ENCODE measurements around the gene MRPL39. TPM values are rescaled to one million over a fixed set of nuclear protein-coding genes. Genes with fewer than 3 reads are reported as not detected.

Gene MRPL39
- total RNA-seq, 1 donor from 2014 or later: 32.5 TPM

DNA sequence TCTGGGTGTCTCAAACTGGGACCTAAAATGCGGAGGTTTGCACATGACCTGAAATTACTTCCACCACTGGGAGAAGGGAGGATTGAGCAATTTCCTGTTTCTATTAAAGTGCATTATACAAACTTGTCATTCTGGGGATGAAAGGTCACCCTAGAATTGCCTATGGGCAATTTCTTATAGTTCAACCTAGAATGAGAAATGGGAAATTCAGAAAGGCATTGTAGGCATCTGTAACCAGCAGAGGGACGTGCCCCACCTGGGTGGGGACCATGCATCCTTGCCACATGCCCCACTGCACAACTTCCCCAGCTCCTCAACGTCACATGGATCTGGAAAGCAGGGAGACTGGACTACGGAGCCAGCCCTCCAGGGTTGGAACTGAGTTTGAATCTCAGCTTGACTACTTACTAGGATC lies 47.0 kb downstream of the MRPL39 start:
- Histone ChIP-seq H3K36me3 (ENCODE audit: insufficient read depth, low read length) (peaks cover 9% of the 10 kb centered on the region), H3K79me2 (ENCODE audit: insufficient read depth, low read length) (peaks cover 33% of the 10 kb centered on the region), H3K4me2 (ENCODE audit: low read length) (no peak overlapping the region), H2AFZ (ENCODE audit: low read depth, low read length) (no peak overlapping the region), H3K4me3 (ENCODE audit: insufficient read depth, low read depth, low read length) (no peak overlapping the region), H3K27ac (ENCODE audit: low read depth, low read length) (no peak overlapping the region), H3K9ac (ENCODE audit: low read length) (no peak overlapping the region), H3K9me3 (ENCODE audit: insufficient read depth, low read depth, low read length) (no peaks in the 10 kb centered on the region), H4K20me1 (ENCODE audit: insufficient read depth, low read length) (no peaks in the 10 kb centered on the region), H3K4me1 (ENCODE audit: insufficient read depth, low read length) (peaks cover 21% of the 10 kb centered on the region), H3K27me3 (ENCODE audit: insufficient read depth, low read length) (no peaks in the 10 kb centered on the region)
- peaks cover 5% of the 10 kb centered on the region for H3K36me3 Mint-ChIP-seq (ENCODE audit: low read depth, unreplicated experiment)
- no peaks in the 10 kb centered on the region for H3K27me3 Mint-ChIP-seq (ENCODE audit: low read depth, unreplicated experiment)
- TF ChIP-seq, protein P1, sequence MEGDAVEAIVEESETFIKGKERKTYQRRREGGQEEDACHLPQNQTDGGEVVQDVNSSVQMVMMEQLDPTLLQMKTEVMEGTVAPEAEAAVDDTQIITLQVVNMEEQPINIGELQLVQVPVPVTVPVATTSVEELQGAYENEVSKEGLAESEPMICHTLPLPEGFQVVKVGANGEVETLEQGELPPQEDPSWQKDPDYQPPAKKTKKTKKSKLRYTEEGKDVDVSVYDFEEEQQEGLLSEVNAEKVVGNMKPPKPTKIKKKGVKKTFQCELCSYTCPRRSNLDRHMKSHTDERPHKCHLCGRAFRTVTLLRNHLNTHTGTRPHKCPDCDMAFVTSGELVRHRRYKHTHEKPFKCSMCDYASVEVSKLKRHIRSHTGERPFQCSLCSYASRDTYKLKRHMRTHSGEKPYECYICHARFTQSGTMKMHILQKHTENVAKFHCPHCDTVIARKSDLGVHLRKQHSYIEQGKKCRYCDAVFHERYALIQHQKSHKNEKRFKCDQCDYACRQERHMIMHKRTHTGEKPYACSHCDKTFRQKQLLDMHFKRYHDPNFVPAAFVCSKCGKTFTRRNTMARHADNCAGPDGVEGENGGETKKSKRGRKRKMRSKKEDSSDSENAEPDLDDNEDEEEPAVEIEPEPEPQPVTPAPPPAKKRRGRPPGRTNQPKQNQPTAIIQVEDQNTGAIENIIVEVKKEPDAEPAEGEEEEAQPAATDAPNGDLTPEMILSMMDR (IDR thresholded peaks at IDR 0.05; ENCODE audit: insufficient read depth, low read depth, low read length): no peak
- TF ChIP-seq EZH2 (IDR thresholded peaks at IDR 0.05; ENCODE audit: insufficient read depth, low read length): no peak
- no peak for DNase-seq (ENCODE audit: low read depth)
- no peak overlapping the region for H3K27ac Mint-ChIP-seq (ENCODE audit: unreplicated experiment)
- no peak for FAIRE-seq
- no peak overlapping the region for H3K4me3 Mint-ChIP-seq (ENCODE audit: unreplicated experiment)
- H3K4me1 Mint-ChIP-seq (ENCODE audit: low read depth, unreplicated experiment): peaks cover 22% of the 10 kb centered on the region
- H3K9me3 Mint-ChIP-seq (ENCODE audit: unreplicated experiment): peaks cover 3% of the 10 kb centered on the region

DNA sequence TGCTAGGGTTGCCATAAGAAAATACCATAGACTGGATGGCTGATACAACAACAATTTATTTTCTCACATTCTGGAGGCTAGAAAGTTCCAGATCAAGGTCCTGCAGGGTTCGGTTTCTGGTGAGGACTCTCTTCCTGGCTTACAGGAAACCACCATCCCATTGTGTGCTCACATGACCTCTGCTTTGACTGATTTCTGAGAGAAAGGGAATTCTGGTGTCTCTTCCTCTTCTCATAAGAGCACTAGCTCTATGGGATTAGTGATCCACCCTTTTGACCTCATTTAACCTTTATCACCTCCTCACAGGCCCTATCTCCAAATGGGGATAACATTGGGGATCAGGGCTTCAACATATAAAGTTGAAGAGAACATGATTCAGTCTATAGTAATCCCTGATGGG lies 47.5 kb downstream of the MRPL39 start:
- FAIRE-seq: no peak
- Histone ChIP-seq H3K4me2 (ENCODE audit: low read length) (no peak overlapping the region), H3K9me3 (ENCODE audit: insufficient read depth, low read depth, low read length) (no peaks in the 10 kb centered on the region), H2AFZ (ENCODE audit: low read depth, low read length) (no peak overlapping the region), H3K27ac (ENCODE audit: low read depth, low read length) (no peak overlapping the region), H3K79me2 (ENCODE audit: insufficient read depth, low read length) (peaks cover 27% of the 10 kb centered on the region), H3K4me1 (ENCODE audit: insufficient read depth, low read length) (peaks cover 21% of the 10 kb centered on the region), H4K20me1 (ENCODE audit: insufficient read depth, low read length) (no peaks in the 10 kb centered on the region), H3K27me3 (ENCODE audit: insufficient read depth, low read length) (no peaks in the 10 kb centered on the region), H3K36me3 (ENCODE audit: insufficient read depth, low read length) (peaks cover 6% of the 10 kb centered on the region), H3K9ac (ENCODE audit: low read length) (no peak overlapping the region), H3K4me3 (ENCODE audit: insufficient read depth, low read depth, low read length) (no peak overlapping the region)
- no peak for DNase-seq (ENCODE audit: low read depth)
- Mint-ChIP-seq H3K27me3 (ENCODE audit: low read depth, unreplicated experiment) (no peaks in the 10 kb centered on the region), H3K4me1 (ENCODE audit: low read depth, unreplicated experiment) (peaks cover 22% of the 10 kb centered on the region), H3K36me3 (ENCODE audit: low read depth, unreplicated experiment) (peaks cover 5% of the 10 kb centered on the region), H3K9me3 (ENCODE audit: unreplicated experiment) (peaks cover 3% of the 10 kb centered on the region), H3K4me3 (ENCODE audit: unreplicated experiment) (no peak overlapping the region), H3K27ac (ENCODE audit: unreplicated experiment) (no peak overlapping the region)
- TF ChIP-seq, protein P1 (IDR thresholded peaks at IDR 0.05; ENCODE audit: insufficient read depth, low read depth, low read length): no peak
- TF ChIP-seq EZH2 (IDR thresholded peaks at IDR 0.05; ENCODE audit: insufficient read depth, low read length): no peak

DNA sequence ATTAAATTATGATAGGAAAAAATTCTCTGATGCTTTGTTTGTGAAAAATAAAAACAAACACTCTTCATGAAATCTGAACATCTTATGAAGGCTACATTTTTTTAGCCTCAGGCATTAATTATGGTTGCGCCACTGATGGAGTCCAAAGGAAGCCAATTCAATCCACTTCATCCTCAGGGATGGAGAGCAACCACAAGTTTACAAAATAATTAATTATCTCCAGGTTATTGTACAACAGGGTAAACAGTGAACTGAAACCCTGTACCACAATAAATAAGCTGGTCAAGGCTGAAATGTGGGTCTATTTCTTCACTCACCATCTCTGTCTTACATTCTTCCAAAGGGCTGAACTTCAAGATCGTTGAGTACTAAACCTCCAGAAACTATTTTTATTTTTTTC lies 49.2 kb downstream of the MRPL39 start:
- H2AFZ ChIP-seq (ENCODE audit: low read depth, low read length): no peak overlapping the region
- H3K27ac ChIP-seq (ENCODE audit: low read depth, low read length): no peak overlapping the region
- no peak overlapping the region for H3K27ac Mint-ChIP-seq (ENCODE audit: unreplicated experiment)
- DNase-seq (ENCODE audit: low read depth) (no peak), FAIRE-seq (no peak)
- no peak overlapping the region for H3K4me3 Mint-ChIP-seq (ENCODE audit: unreplicated experiment)
- no peak overlapping the region for H3K4me3 ChIP-seq (ENCODE audit: insufficient read depth, low read depth, low read length)
- H4K20me1 ChIP-seq (ENCODE audit: insufficient read depth, low read length): no peaks in the 10 kb centered on the region
- TF ChIP-seq EZH2 (IDR thresholded peaks at IDR 0.05; ENCODE audit: insufficient read depth, low read length): no peak
- TF ChIP-seq, protein P1 (IDR thresholded peaks at IDR 0.05; ENCODE audit: insufficient read depth, low read depth, low read length): no peak
- peaks cover 11% of the 10 kb centered on the region for H3K4me1 ChIP-seq (ENCODE audit: insufficient read depth, low read length)
- peaks cover 14% of the 10 kb centered on the region for H3K4me1 Mint-ChIP-seq (ENCODE audit: low read depth, unreplicated experiment)
- H3K9me3 ChIP-seq (ENCODE audit: insufficient read depth, low read depth, low read length): no peaks in the 10 kb centered on the region
- H3K9ac ChIP-seq (ENCODE audit: low read length): no peak overlapping the region
- H3K36me3 ChIP-seq (ENCODE audit: insufficient read depth, low read length): no peaks in the 10 kb centered on the region
- H3K27me3 Mint-ChIP-seq (ENCODE audit: low read depth, unreplicated experiment): no peaks in the 10 kb centered on the region
- peaks cover 11% of the 10 kb centered on the region for H3K79me2 ChIP-seq (ENCODE audit: insufficient read depth, low read length)
- no peak overlapping the region for H3K4me2 ChIP-seq (ENCODE audit: low read length)
- peaks cover 3% of the 10 kb centered on the region for H3K9me3 Mint-ChIP-seq (ENCODE audit: unreplicated experiment)
- no peaks in the 10 kb centered on the region for H3K27me3 ChIP-seq (ENCODE audit: insufficient read depth, low read length)
- peaks cover 5% of the 10 kb centered on the region for H3K36me3 Mint-ChIP-seq (ENCODE audit: low read depth, unreplicated experiment)
